ENCODE data around the gene NDUFA5. TPM values are rescaled to one million over a fixed set of nuclear protein-coding genes. Genes with fewer than 3 reads are reported as not detected.
A peak's percentile ranks its signal among the peaks of the same experiment; 100 is the strongest.

NDUFA5 gene
- total RNA-seq, 2 donors from 2014 or later, result 33.3 to 50.6 TPM

DNA sequence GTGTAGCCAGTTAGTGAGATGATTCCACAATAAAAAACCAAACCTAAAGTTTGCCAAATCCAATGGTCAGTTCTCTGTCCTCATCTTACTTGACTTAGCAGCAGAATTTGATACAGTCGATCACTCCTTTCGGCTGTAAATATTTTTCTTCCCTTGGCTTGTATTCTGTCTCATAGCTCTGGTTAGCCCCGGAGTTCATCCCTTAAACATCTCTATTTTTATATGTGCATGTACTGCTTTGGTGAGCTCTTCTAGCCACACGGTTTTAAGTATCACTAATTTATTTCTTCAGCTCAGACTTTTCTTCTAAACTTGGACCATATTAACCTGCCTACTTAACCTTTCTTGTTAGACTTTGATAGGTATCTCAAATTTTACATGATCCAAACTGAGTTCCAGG is 26.2 kb upstream of the NDUFA5 start:
- no peak for DNase-seq
- intact Hi-C loops (cut with DNase I), result no loop called here
- Histone ChIP-seq H3K9me3 (no peaks in the 10 kb centered on the region), H3K27me3 (no peaks in the 10 kb centered on the region), H3K36me3 (replicated peaks in 1 of 2; ENCODE audit: insufficient read depth in 1 of 2, low read depth in 2 of 2) (no peaks in the 10 kb centered on the region), H3K27ac (no peak overlapping the region), H3K4me1 (no peaks in the 10 kb centered on the region), H3K4me3 (no peak overlapping the region)
- ATAC-seq, result no peak
- WGBS, 2 donors, result 78 to 79% methylated on average over 4 of the region's 4 CpGs
- no peak for TF ChIP-seq POLR2A (IDR thresholded peaks at IDR 0.05)
- TF ChIP-seq, protein P1, sequence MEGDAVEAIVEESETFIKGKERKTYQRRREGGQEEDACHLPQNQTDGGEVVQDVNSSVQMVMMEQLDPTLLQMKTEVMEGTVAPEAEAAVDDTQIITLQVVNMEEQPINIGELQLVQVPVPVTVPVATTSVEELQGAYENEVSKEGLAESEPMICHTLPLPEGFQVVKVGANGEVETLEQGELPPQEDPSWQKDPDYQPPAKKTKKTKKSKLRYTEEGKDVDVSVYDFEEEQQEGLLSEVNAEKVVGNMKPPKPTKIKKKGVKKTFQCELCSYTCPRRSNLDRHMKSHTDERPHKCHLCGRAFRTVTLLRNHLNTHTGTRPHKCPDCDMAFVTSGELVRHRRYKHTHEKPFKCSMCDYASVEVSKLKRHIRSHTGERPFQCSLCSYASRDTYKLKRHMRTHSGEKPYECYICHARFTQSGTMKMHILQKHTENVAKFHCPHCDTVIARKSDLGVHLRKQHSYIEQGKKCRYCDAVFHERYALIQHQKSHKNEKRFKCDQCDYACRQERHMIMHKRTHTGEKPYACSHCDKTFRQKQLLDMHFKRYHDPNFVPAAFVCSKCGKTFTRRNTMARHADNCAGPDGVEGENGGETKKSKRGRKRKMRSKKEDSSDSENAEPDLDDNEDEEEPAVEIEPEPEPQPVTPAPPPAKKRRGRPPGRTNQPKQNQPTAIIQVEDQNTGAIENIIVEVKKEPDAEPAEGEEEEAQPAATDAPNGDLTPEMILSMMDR (IDR thresholded peaks at IDR 0.05), result no peak

DNA sequence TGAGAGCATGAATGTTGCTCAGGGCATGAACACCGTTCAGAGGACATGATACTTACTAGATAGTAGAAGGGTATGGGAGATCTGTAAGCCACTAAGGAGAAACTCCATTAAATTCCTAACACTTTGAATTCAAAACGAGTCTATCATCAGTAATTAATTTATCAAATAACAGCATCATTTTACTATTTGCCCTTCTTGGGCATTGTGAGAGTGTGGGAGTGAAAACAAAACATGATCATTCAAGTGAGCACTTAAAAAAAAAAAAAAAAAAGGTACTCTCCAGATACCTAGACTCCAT is 23.5 kb upstream of the NDUFA5 start:
- no peak for ATAC-seq
- TF ChIP-seq POLR2A (IDR thresholded peaks at IDR 0.05), result no peak
- TF ChIP-seq, protein P1 (IDR thresholded peaks at IDR 0.05), result no peak

DNA sequence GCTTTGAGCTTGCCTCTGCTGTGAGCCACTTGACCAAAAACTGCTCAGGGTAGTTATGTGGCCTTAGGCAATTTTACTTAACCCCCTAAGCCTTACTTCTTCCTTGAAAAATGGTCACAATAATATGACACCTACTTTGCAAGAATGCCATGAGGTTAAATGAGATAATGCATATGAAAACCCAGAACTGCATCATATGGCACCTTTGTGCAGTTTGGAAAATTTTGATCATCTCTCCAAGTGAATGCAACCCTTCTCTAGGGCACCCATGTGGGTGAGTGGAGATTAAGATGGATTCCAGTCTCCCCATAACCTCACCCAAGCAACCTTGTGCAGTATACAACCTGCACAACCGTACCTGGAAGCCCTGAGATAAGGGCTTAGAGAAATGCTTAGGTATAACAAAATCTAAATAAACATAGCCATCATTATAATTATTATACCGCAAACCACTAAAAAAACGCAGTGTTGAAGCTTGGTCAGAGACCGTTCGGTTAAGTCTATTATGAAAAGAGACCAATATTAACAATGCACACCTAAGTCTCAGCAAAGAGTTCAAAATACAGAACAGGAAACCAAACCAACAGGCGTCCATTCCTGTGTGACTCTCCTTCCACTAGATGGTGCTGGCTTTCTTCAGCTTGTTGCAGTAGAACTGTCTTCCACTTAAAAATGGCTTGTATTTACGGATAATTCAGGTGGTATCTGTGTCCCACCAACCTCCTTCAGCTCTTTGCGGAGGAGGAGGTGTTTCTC is 23.0 kb upstream of the NDUFA5 start:
- Histone ChIP-seq H3K4me3 (no peak overlapping the region), H3K27ac (no peak overlapping the region), H3K36me3 (replicated peaks in 1 of 2; ENCODE audit: insufficient read depth in 1 of 2, low read depth in 2 of 2) (no peaks in the 10 kb centered on the region), H3K27me3 (no peaks in the 10 kb centered on the region), H3K4me1 (no peaks in the 10 kb centered on the region), H3K9me3 (no peaks in the 10 kb centered on the region)
- 17 to 19% methylated on average over 8 of the region's 8 CpGs for WGBS, 2 donors
- intact Hi-C loops (cut with DNase I), result no loop called here
- peak; percentile 47 for ATAC-seq
- TF ChIP-seq POLR2A (IDR thresholded peaks at IDR 0.05), result no peak
- TF ChIP-seq, protein P1 (IDR thresholded peaks at IDR 0.05), result peak in 6 of 7 experiments; percentile 33 to 54 (median 47)
- DNase-seq, result peak in 2 of 4 donors; percentile 28 to 32

More for the DNA sequence above, 23.5 kb upstream of the NDUFA5 start:
- intact Hi-C loops (cut with DNase I), result no loop called here
- Histone ChIP-seq H3K9me3 (no peaks in the 10 kb centered on the region), H3K27ac (no peak overlapping the region), H3K36me3 (replicated peaks in 1 of 2; ENCODE audit: insufficient read depth in 1 of 2, low read depth in 2 of 2) (no peaks in the 10 kb centered on the region), H3K27me3 (no peaks in the 10 kb centered on the region), H3K4me1 (no peaks in the 10 kb centered on the region), H3K4me3 (no peak overlapping the region)
- no peak for DNase-seq
- WGBS, 2 donors, result 4 to 6% methylated on average over 2 of the region's 2 CpGs

DNA sequence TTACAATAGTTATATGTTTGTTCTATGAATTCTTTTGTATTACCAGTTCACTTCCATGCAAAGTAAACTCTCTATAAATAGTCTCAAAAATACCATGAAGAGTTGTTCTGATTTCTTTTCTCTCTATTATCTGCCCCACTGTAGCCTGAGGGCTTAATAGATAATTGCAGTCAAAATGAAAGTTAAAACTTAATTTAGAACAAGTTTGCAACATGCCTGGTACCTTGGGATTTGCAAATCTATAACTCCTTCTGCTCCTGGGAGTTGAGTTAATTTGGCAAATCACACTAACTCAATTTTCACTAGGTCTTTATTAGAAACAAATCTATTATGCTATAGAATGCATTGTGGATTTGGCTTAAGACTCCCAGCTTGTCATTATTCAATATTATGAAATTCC is 21.8 kb upstream of the NDUFA5 start:
- Histone ChIP-seq H3K27ac (no peak overlapping the region), H3K4me1 (no peaks in the 10 kb centered on the region), H3K36me3 (replicated peaks in 1 of 2; ENCODE audit: insufficient read depth in 1 of 2, low read depth in 2 of 2) (no peaks in the 10 kb centered on the region), H3K4me3 (no peak overlapping the region), H3K9me3 (no peaks in the 10 kb centered on the region), H3K27me3 (no peaks in the 10 kb centered on the region)
- intact Hi-C loops (cut with DNase I), result no loop called here
- ATAC-seq (no peak), DNase-seq (no peak)
- TF ChIP-seq, protein P1 (IDR thresholded peaks at IDR 0.05), result no peak
- no peak for TF ChIP-seq POLR2A (IDR thresholded peaks at IDR 0.05)

DNA sequence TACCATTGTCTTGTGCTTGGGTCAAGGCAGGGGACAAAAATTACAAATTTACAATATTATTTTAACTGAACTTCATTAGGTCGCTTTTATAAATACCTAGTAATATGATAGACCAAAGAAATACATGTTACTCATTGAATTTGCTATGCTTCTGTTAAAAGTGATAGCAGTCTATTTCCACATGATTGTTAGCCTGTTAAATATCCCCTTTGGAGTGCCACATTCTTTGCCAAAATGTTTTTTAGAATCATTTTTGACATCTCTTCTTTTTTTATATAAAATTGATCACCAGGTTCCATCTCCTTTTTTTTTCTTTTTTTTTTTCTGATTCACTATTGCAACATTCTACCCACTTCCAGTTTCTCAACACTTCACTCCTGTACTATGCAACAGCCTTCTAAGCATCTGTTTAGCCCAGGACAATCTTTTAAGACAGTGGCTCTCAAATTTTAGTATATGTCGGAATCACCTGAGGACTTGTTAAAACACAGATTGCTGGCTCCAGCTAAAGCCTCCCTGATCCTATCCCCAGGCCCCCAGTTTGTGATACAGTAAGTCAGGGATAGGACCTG is 16.4 kb upstream of the NDUFA5 start:
- no peak for DNase-seq
- Histone ChIP-seq H3K9me3 (no peaks in the 10 kb centered on the region), H3K27me3 (no peaks in the 10 kb centered on the region), H3K36me3 (replicated peaks in 1 of 2; ENCODE audit: insufficient read depth in 1 of 2, low read depth in 2 of 2) (no peaks in the 10 kb centered on the region), H3K4me1 (no peaks in the 10 kb centered on the region), H3K27ac (no peak overlapping the region), H3K4me3 (no peak overlapping the region)
- no peak for ATAC-seq
- TF ChIP-seq, protein P1 (IDR thresholded peaks at IDR 0.05), result no peak
- TF ChIP-seq POLR2A (IDR thresholded peaks at IDR 0.05), result no peak
- WGBS, 2 donors, result 79 to 82% methylated on average over 2 of the region's 2 CpGs
- intact Hi-C loops (cut with DNase I), result no loop called here
